K562 (cell line): ENCODE results near the gene AGPAT2. TPM values are rescaled to one million over a fixed set of nuclear protein-coding genes. Genes with fewer than 3 reads are reported as not detected.

ENCODE experiments used
- ADNP ChIP-seq: fragments of 200-800 bp; sonication (Bioruptor generic); IDR thresholded peaks from 2 replicates; pipeline ENCODE4 v1.6.1; 2016; ENCODE audit warnings: missing genetic modification characterization, missing compliant biosample characterization
- E4F1 ChIP-seq: fragments of 250-450 bp; sonication (Bioruptor Pico); IDR thresholded peaks from 2 replicates; pipeline ENCODE4 v1.5.0; 2021; ENCODE audit warnings: mild to moderate bottlenecking, borderline replicate concordance
- FIP1L1 ChIP-seq: fragments of 200-400 bp; formaldehyde crosslinking; IDR thresholded peaks from 2 replicates; pipeline ENCODE4 v1.6.1; 2018; ENCODE audit warnings: mild to moderate bottlenecking, low read depth, low read length; ENCODE audit not compliant: poor library complexity, severe bottlenecking
- FOXJ3 ChIP-seq: sonication (generic); formaldehyde crosslinking; IDR thresholded peaks from 2 replicates; pipeline ENCODE4 v1.4.0; 2020; ENCODE audit warnings: mild to moderate bottlenecking, missing genetic modification reagents
- GABPB1 ChIP-seq: sonication (generic); formaldehyde crosslinking; IDR thresholded peaks from 2 replicates; pipeline ENCODE4 v1.8.0; 2022; ENCODE audit warnings: mild to moderate bottlenecking, missing genetic modification reagents
- HNRNPLL ChIP-seq: fragments of 200-400 bp; formaldehyde crosslinking; IDR thresholded peaks from 2 replicates; pipeline ENCODE4 v1.6.1; 2017; ENCODE audit warnings: low read length, low read depth, mild to moderate bottlenecking; ENCODE audit not compliant: poor library complexity, severe bottlenecking
- HOMEZ ChIP-seq: fragments of 250-450 bp; sonication (Bioruptor Pico); IDR thresholded peaks from 2 replicates; pipeline ENCODE4 v1.4.0; 2020; ENCODE audit warnings: mild to moderate bottlenecking, moderate library complexity
- MEF2D ChIP-seq: conservative IDR thresholded peaks from 2 replicates; pipeline ENCODE4 v1.6.1; 2016; ENCODE audit warnings: low read depth, missing genetic modification characterization, missing compliant biosample characterization
- NR0B1 ChIP-seq: fragments of 450-650 bp; IDR thresholded peaks from one replicate; pipeline ENCODE4 v1.6.1; 2018; ENCODE audit warnings: mild to moderate bottlenecking, moderate library complexity; ENCODE audit not compliant: partially characterized antibody
- NUFIP1 ChIP-seq: fragments of 450-650 bp; IDR thresholded peaks from 2 replicates; pipeline ENCODE4 v1.6.1; 2018; ENCODE audit not compliant: partially characterized antibody
- SMAD3 ChIP-seq: fragments of 450-650 bp; formaldehyde crosslinking; conservative IDR thresholded peaks from 2 replicates; pipeline ENCODE4 v1.4.0; 2020; ENCODE audit warnings: mild to moderate bottlenecking
- SMARCE1 ChIP-seq: fragments of 450-650 bp; IDR thresholded peaks from 2 replicates; pipeline ENCODE4 v1.7.1; 2016; ENCODE audit warnings: mild to moderate bottlenecking
- TARDBP ChIP-seq: fragments of 450-650 bp; IDR thresholded peaks from 2 replicates; pipeline ENCODE4 v1.6.1; 2016
- ZBED1 ChIP-seq: IDR thresholded peaks from 2 replicates; pipeline ENCODE4 v1.6.1; 2014
- ZNF143 ChIP-seq: sonication (generic); formaldehyde crosslinking; IDR thresholded peaks from 2 replicates; pipeline ENCODE4 v1.9.0; 2022; ENCODE audit warnings: mild to moderate bottlenecking, missing genetic modification reagents
- ZNF395 ChIP-seq: fragments of 200-800 bp; sonication (Bioruptor generic); IDR thresholded peaks from 2 replicates; pipeline ENCODE4 v1.6.1; 2017; ENCODE audit warnings: missing genetic modification characterization, missing compliant biosample characterization
- ZNF57 ChIP-seq: fragments of 450-650 bp; formaldehyde crosslinking; IDR thresholded peaks from 2 replicates; pipeline ENCODE4 v1.4.0; 2020; ENCODE audit warnings: mild to moderate bottlenecking, moderate library complexity
- ZNF583 ChIP-seq: fragments of 250-450 bp; sonication (Bioruptor Pico); IDR thresholded peaks from 2 replicates; pipeline ENCODE4 v1.4.0; 2020
- ZNF695 ChIP-seq: fragments of 450-650 bp; formaldehyde crosslinking; IDR thresholded peaks from 2 replicates; pipeline ENCODE4 v1.4.0; 2020; ENCODE audit warnings: mild to moderate bottlenecking, moderate library complexity
- ZNF740 ChIP-seq, 3 experiments: fragments of 200-800 bp in 1 of 3; sonication (Bioruptor generic) in 1 of 3; sonication (generic) in 1 of 3; formaldehyde crosslinking in 1 of 3; IDR thresholded peaks; 2 replicates each; pipeline versions ENCODE4 v1.6.1 to v1.8.0; 2016 to 2022; ENCODE audit warnings: mild to moderate bottlenecking in 2 of 3, missing compliant biosample characterization in 2 of 3, missing genetic modification characterization in 2 of 3, missing genetic modification reagents in 1 of 3
- polyA plus RNA-seq, 8 experiments: library from polyadenylated mRNA; depleted of rRNA in 4 of 8; stranded (reverse) in 5 of 8; unstranded in 3 of 8; fragments of >200 nt; fragmentation: Nextera tagmentation in 2 of 8; fragmentation: Illumina TruSeq in 1 of 8; extraction: Ambion mirVana in 2 of 8; extraction: Trizol in 1 of 8; gene quantifications; 2 replicates each; pipeline versions ENCODE4 v1.2.1 to v1.2.3, GENCODE V29; 2011 to 2014; ENCODE audit warnings: inconsistent platforms in 1 of 8, missing spikeins in 1 of 8
- total RNA-seq, 7 experiments: library from RNA; depleted of rRNA in 6 of 7; stranded (reverse); fragments of >200 nt in 6 of 7; fragmentation: Illumina TruSeq in 2 of 7; extraction: Trizol in 2 of 7; gene quantifications; 2 replicates each; pipeline versions ENCODE4 v1.2.1 to v1.2.3, GENCODE V29; 2011 to 2021; ENCODE audit warnings: low replicate concordance in 1 of 7

AGPAT2 gene
- total and polyA plus RNA-seq, 9 of the 15 experiments (the other 6 are each of a cell fraction or from before 2014, with no cell fraction given), result 0.13 to 54.5 (median 23.9) TPM

GRCh38 chr9:136644593-136645351 is 42.5 kb downstream of the AGPAT2 start (continued):
- TF ChIP-seq FOXJ3, result no peak
- TF ChIP-seq ADNP (tag), result no peak
- no peak for TF ChIP-seq NUFIP1
- TF ChIP-seq E4F1 (CRISPR knock-in tag), result no peak; the same call in 1 of the 2 replicates
- no peak for TF ChIP-seq SMAD3 (CRISPR knock-in tag)
- peak; percentile 24 for TF ChIP-seq HNRNPLL
- TF ChIP-seq TARDBP, result 0 out of 2 replicates have a peak, but pooled peaks have one; percentile 38
- peak; percentile 50; the same call in 1 of the 2 replicates for TF ChIP-seq SMARCE1
- peak; percentile 50; the same call in 1 of the 2 replicates for TF ChIP-seq ZBED1
- 0 out of 2 replicates have a peak, but pooled peaks have one; percentile 4 for TF ChIP-seq ZNF583
- TF ChIP-seq MEF2D (tag), result no peak
- TF ChIP-seq FIP1L1, result peak; percentile 9
- no peak for TF ChIP-seq NR0B1
- peak; percentile 40; the same call in 1 of the 2 replicates for TF ChIP-seq ZNF143 (CRISPR knock-in tag)
- 0 out of 2 replicates have a peak, but pooled peaks have one; percentile 15 for TF ChIP-seq HOMEZ (CRISPR knock-in tag)
- TF ChIP-seq ZNF57 (CRISPR knock-in tag), result no peak
- peak; percentile 82 for TF ChIP-seq GABPB1 (CRISPR knock-in tag)
- TF ChIP-seq ZNF395 (CRISPR knock-in tag), result peak; percentile 94
- peak; percentile 99 for TF ChIP-seq ZNF740 (CRISPR knock-in tag; IDR thresholded peaks at IDR 0.05)
- TF ChIP-seq ZNF740 (tag; IDR thresholded peaks at IDR 0.05), result peak in 1 of 2 experiments; percentile 76; a peak in 1 of 4 replicates
- TF ChIP-seq ZNF695 (CRISPR knock-in tag), result no peak
